IPS-20b (cell line): ENCODE results near the gene PCDHA12.
A peak's percentile ranks its signal among the peaks of the same experiment; 100 is the strongest.
"Not testable (repeated sequence)": the region's sequence is repeated elsewhere in the genome, so short reads cannot be mapped to it uniquely, and the experiment has no call there.

Source experiments
- H3K27ac ChIP-seq: one replicate; pipeline ENCODE4 v1.5.1; 2013; ENCODE audit warnings: low read length
- H3K27me3 ChIP-seq: 2 replicates; pipeline ENCODE4 v1.6.1; 2013; ENCODE audit warnings: mild to moderate bottlenecking, low read length, inconsistent platforms; ENCODE audit not compliant: insufficient read depth
- H3K36me3 ChIP-seq: 2 replicates; pipeline ENCODE4 v1.6.1; 2013; ENCODE audit warnings: low read depth, mild to moderate bottlenecking, inconsistent platforms, low read length, moderate library complexity; ENCODE audit not compliant: insufficient read depth
- H3K4me1 ChIP-seq: 2 replicates; pipeline ENCODE4 v1.6.1; 2013; ENCODE audit warnings: mild to moderate bottlenecking, control low read depth, inconsistent platforms, low read length, moderate library complexity; ENCODE audit not compliant: insufficient read depth
- H3K4me3 ChIP-seq: 2 replicates; pipeline ENCODE4 v1.5.1; 2013; ENCODE audit warnings: mild to moderate bottlenecking, low read length, inconsistent platforms
- H3K9ac ChIP-seq: 2 replicates; pipeline ENCODE4 v1.6.1; 2013; ENCODE audit warnings: low read depth, mild to moderate bottlenecking, inconsistent platforms, low read length, moderate library complexity
- H3K9me3 ChIP-seq: 2 replicates; pipeline ENCODE4 v1.6.1; 2013; ENCODE audit warnings: mild to moderate bottlenecking, low read depth, low read length, inconsistent platforms; ENCODE audit not compliant: insufficient read depth

The PCDHA12 gene

DNA sequence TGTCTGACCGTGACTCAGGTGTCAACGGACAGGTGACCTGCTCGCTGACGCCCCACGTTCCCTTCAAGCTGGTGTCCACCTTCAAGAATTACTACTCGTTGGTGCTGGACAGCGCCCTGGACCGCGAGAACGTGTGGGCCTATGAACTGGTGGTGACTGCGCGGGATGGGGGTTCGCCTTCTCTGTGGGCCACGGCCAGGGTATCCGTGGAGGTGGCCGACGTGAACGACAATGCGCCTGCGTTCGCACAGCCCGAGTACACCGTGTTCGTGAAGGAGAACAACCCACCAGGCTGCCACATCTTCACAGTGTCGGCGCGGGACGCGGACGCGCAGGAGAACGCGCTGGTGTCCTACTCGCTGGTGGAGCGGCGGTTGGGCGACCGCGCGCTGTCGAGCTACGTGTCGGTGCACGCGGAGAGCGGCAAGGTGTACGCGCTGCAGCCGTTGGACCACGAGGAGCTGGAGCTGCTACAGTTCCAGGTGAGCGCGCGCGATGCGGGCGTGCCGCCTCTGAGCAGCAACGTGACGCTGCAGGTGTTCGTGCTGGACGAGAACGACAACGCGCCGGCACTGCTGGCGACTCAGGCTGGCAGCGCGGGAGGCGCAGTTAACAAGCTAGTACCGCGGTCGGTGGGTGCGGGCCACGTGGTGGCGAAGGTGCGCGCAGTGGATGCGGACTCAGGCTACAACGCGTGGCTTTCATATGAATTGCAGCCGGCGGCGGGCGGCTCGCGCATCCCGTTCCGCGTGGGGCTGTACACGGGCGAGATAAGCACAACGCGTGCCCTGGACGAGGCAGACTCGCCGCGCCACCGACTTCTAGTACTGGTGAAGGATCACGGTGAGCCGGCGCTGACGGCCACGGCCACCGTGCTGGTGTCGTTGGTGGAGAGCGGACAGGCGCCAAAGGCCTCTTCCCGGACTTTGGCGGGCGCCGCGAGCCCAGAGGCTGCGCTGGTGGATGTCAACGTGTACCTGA lies 4.6 kb upstream of the PCDHA12 start:
- no peaks in the 10 kb centered on the region for H3K36me3 ChIP-seq
- H3K4me1 ChIP-seq: no peaks in the 10 kb centered on the region
- H3K9ac ChIP-seq: no peak overlapping the region

DNA sequence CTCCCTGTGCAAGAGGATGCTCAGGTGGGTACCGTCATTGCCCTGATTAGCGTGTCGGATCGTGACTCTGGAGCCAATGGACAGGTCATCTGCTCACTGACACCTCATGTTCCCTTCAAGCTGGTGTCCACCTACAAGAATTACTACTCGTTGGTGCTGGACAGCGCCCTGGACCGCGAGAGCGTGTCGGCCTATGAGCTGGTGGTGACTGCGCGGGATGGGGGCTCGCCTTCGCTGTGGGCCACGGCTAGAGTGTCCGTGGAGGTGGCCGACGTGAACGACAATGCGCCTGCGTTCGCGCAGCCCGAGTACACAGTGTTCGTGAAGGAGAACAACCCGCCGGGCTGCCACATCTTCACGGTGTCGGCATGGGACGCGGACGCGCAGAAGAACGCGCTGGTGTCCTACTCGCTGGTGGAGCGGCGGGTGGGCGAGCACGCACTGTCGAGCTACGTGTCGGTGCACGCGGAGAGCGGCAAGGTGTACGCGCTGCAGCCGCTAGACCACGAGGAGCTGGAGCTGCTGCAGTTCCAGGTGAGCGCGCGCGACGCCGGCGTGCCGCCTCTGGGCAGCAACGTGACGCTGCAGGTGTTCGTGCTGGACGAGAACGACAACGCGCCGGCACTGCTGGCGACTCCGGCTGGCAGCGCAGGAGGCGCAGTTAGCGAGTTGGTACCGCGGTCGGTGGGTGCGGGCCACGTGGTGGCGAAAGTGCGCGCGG lies 1.6 kb downstream of the PCDHA12 start:
- not testable (repeated sequence) for H3K27ac ChIP-seq, H3K36me3 ChIP-seq, H3K9me3 ChIP-seq, H3K9ac ChIP-seq, H3K4me1 ChIP-seq, H3K27me3 ChIP-seq, H3K4me3 ChIP-seq

More for the DNA sequence above, 4.6 kb upstream of the PCDHA12 start:
- peaks cover 18% of the 10 kb centered on the region; the same call in 1 of the 2 replicates for H3K9me3 ChIP-seq
- no peak overlapping the region for H3K4me3 ChIP-seq
- no peak overlapping the region for H3K27ac ChIP-seq
- no peaks in the 10 kb centered on the region for H3K27me3 ChIP-seq

DNA sequence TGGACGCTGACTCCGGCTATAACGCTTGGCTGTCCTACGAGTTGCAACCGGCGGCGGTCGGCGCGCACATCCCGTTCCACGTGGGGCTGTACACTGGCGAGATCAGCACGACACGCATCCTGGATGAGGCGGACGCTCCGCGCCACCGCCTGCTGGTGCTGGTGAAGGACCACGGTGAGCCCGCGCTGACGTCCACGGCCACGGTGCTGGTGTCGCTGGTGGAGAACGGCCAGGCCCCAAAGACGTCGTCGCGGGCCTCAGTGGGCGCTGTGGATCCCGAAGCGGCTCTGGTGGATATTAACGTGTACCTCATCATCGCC lies 2.1 kb downstream of the PCDHA12 start:
- Histone ChIP-seq H3K27me3 (no peaks in the 10 kb centered on the region), H3K4me3 (no peak overlapping the region)

DNA sequence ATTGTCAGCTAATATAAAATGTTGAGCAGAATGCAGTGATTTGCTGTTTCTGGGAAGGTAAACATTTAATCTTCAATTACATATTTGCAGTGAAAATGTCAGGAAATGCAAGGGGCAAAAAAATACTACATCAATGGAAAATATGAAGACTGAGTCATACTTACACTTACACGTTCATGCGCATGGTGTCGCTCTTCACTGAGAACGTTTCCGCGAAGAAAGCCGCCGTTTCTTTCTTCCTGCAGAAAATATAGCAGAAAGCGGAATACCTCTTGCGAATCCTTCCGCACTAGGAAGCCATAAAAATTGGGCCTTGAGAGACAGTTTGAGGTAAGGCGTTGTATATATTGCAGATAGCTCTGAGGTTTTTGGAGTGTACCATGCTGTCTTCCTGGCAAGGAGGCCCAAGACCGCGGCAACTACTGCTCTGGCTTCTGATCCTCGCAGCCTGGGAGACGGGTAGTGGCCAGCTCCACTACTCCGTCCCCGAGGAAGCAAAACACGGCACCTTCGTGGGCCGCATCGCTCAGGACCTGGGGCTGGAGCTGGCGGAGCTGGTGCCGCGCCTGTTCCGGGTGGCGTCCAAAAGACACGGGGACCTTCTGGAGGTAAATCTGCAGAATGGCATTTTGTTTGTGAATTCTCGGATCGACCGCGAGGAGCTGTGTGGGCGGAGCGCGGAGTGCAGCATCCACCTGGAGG lies 6.9 kb downstream of the PCDHA12 start, which contains the start of gene PCDHA13:
Gene PCDHA13, plus strand, starts transcription at position 236 of the 702 bp plus-strand sequence. Its CDS starts 145 bp downstream, at position 381.
- Histone ChIP-seq H3K9me3 (no peaks in the 10 kb centered on the region), H3K4me3 (peak within 1 kb of the TSS; percentile 76), H3K27ac (no peak within 1 kb of the TSS), H3K36me3 (no peaks in the 10 kb centered on the region), H3K4me1 (no peaks in the 10 kb centered on the region), H3K27me3 (no peaks in the 10 kb centered on the region), H3K9ac (peak within 1 kb of the TSS; percentile 47; the same call in 1 of the 2 replicates)

More for the DNA sequence above, 2.1 kb downstream of the PCDHA12 start:
- Histone ChIP-seq H3K36me3 (no peaks in the 10 kb centered on the region), H3K9ac (no peak overlapping the region), H3K27ac (no peak overlapping the region), H3K9me3 (no peaks in the 10 kb centered on the region; the same call in 1 of the 2 replicates), H3K4me1 (no peaks in the 10 kb centered on the region; the same call in 1 of the 2 replicates)

DNA sequence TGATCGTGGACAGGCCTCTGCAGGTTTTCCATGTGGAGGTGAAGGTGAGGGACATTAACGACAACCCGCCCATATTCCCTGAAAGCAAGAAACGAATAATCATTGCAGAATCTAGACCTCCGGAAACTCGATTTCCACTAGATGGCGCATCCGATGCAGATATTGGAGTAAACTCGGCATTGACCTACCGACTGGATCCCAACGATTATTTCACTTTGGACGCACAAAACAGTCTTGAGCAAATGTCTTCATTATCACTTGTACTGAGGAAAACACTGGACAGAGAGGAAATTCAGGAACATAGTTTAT lies 7.4 kb downstream of the PCDHA12 start:
- no peak overlapping the region for H3K27ac ChIP-seq
- H3K9ac ChIP-seq: peak overlapping the region; percentile 47; the same call in 1 of the 2 replicates
- H3K27me3 ChIP-seq: no peaks in the 10 kb centered on the region
- H3K4me3 ChIP-seq: peak overlapping the region; percentile 76
- no peaks in the 10 kb centered on the region for H3K36me3 ChIP-seq
- H3K4me1 ChIP-seq: no peaks in the 10 kb centered on the region
- H3K9me3 ChIP-seq: no peaks in the 10 kb centered on the region

DNA sequence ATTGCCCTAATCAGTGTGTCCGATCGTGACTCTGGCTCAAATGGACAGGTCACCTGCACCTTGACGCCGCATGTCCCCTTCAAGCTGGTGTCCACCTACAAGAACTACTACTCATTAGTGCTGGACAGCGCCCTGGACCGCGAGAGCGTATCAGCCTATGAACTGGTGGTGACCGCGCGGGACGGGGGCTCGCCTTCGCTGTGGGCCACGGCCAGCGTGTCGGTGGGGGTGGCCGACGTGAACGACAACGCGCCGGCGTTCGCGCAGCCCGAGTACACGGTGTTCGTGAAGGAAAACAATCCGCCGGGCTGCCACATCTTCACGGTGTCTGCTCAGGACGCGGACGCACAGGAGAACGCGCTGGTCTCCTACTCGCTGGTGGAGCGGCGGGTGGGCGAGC lies 8.3 kb downstream of the PCDHA12 start:
- no peaks in the 10 kb centered on the region for H3K27me3 ChIP-seq
- no peaks in the 10 kb centered on the region for H3K4me1 ChIP-seq
- H3K4me3 ChIP-seq: no peak overlapping the region
- H3K9me3 ChIP-seq: no peaks in the 10 kb centered on the region
- H3K36me3 ChIP-seq: no peaks in the 10 kb centered on the region
- H3K9ac ChIP-seq: no peak overlapping the region
- no peak overlapping the region for H3K27ac ChIP-seq

DNA sequence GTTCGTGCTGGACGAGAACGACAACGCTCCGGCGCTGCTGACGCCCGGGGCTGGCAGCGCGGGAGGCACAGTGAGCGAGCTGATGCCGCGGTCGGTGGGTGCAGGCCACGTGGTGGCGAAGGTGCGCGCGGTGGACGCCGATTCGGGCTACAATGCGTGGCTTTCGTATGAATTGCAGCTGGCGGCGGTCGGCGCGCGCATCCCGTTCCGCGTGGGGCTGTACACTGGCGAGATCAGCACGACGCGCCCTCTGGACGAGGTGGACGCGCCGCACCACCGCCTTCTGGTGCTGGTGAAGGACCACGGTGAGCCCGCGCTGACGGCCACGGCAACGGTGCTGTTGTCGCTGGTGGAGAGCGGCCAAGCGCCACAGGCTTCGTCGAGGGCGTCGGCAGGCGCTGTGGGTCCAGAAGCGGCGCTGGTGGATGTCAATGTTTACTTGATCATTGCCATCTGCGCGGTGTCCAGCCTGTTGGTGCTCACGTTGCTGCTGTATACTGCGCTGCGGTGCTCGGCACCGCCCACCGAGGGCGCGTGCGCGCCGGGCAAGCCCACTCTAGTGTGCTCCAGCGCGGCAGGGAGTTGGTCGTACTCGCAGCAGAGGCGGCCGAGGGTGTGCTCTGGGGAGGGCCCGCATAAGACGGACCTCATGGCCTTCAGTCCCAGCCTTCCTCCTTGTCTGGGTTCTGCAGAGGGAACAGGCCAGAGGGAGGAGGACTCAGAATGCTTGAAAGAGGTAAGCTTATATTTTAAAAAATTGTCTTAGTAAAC lies 9.0 kb downstream of the PCDHA12 start:
- Histone ChIP-seq H3K4me1 (no peaks in the 10 kb centered on the region), H3K9me3 (no peaks in the 10 kb centered on the region), H3K4me3 (no peak overlapping the region), H3K27me3 (no peaks in the 10 kb centered on the region), H3K9ac (no peak overlapping the region), H3K27ac (no peak overlapping the region), H3K36me3 (no peaks in the 10 kb centered on the region)

DNA sequence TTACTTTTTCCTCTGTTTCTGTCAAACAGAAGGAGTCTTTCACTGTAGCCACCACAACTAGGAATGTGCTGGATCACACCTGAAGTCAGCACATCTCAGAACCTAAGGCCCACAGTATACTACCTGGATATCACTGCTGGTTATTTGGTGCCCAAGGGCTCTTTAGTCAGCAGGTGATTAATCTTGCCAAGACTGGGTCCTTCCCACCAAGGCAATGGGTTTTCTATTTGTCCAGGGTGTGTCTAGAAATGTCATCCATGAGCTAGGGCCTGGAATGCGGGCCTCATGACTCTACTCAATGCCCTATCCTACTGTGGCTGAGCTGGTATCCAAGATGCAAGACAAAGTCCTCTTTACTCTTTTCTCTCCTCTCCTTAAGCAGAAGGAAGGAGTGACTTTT lies 41.2 kb downstream of the PCDHA12 start:
- Histone ChIP-seq H3K4me1 (no peaks in the 10 kb centered on the region), H3K4me3 (no peak overlapping the region), H3K27me3 (no peaks in the 10 kb centered on the region), H3K27ac (no peak overlapping the region), H3K36me3 (no peaks in the 10 kb centered on the region), H3K9ac (no peak overlapping the region), H3K9me3 (peaks cover 4% of the 10 kb centered on the region; the same call in 1 of the 2 replicates)

DNA sequence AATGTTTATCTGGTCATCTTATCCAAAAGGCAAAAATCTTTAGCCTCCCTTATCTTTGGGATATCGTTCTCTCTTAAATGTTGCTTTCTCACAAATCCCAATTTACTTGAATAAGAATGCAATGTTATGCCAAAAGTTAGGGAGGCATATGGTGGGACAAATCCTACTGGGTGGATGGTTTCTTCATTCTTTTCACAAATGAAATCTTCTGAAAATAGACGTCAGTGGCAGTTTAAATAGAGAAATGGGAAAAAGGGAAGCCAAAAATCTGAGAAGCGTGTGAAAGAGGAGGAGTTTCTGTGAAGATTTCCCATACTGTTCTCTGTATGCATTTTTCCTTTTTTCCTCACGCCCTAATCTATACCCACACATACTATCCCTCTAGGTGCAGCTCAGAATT lies 48.5 kb downstream of the PCDHA12 start:
- no peak overlapping the region for H3K4me3 ChIP-seq
- H3K27me3 ChIP-seq: peaks cover 46% of the 10 kb centered on the region
- H3K27ac ChIP-seq: no peak overlapping the region
- no peaks in the 10 kb centered on the region for H3K4me1 ChIP-seq
- no peak overlapping the region for H3K9ac ChIP-seq
- no peaks in the 10 kb centered on the region for H3K9me3 ChIP-seq
- H3K36me3 ChIP-seq: no peaks in the 10 kb centered on the region

DNA sequence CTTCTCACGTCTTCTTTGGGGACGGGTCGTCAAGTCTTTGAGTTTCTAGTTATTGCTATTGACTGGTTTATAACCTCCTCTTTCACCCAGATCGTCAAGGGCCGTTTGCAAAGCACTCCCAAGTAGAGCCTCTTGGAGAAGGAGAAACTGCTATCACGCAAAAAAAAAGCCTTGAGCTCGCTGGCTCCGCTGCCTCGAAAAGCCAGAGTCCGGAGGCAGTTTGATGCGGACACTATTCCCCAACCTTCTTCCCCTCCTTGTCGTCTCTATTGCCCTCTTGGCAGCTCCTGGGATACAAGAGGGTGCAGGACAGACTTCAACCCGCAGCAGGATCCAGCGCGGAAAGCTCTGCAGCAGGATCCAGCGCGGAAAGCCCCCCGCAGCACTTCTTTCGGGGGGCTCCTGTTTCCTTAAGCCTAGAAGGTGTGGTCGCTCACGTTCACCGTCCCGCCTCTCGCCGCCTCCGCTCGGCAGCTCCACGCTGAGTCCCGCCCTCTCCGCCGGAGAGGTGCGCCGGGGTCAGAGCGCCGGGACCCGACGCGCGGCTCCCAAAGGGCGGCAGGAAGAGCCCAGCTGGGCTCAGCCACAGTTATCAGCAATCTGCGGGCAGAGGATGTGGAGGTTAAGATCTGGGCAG lies 50.8 kb downstream of the PCDHA12 start, which contains the start of gene PCDHAC1:
Gene PCDHAC1, plus strand, starts transcription at position 494 of the 637 bp plus-strand sequence. CDS start 594 bp downstream, outside the sequence.
- Histone ChIP-seq H3K27ac (no peak within 1 kb of the TSS), H3K27me3 (peaks cover 54% of the 10 kb centered on the region), H3K4me3 (peak within 1 kb of the TSS; percentile 76), H3K9ac (peak within 1 kb of the TSS; percentile 39; the same call in 1 of the 2 replicates), H3K9me3 (no peaks in the 10 kb centered on the region), H3K36me3 (no peaks in the 10 kb centered on the region), H3K4me1 (no peaks in the 10 kb centered on the region; the same call in 1 of the 2 replicates)
